SK-N-MC (cell line): ENCODE results near the gene COL1A2.

Experiments
- DNase-seq: peaks from one replicate; pipeline ENCODE4 v3.0.0-alpha.2; 2011; ENCODE audit warnings: low read depth, low spot score
- H3K27ac ChIP-seq: fragments of 200-600 bp; sonication (generic); 2 replicates; pipeline ENCODE4 v1.5.1; 2016; ENCODE audit warnings: mixed run types
- H3K36me3 ChIP-seq: fragments of 200-600 bp; sonication (generic); 2 replicates; pipeline ENCODE4 v1.6.1; 2017; ENCODE audit warnings: antibody characterized with exemption, low read length, mixed read lengths; ENCODE audit not compliant: insufficient read depth
- H3K4me3 ChIP-seq: fragments of 200-600 bp; sonication (generic); 2 replicates; pipeline ENCODE4 v1.5.1; 2016
- H3K9ac ChIP-seq: fragments of 200-600 bp; sonication (generic); 2 replicates; pipeline ENCODE4 v1.8.0; 2017; ENCODE audit warnings: mixed run types, mixed read lengths; ENCODE audit not compliant: insufficient read length
- H3K9me3 ChIP-seq: fragments of 200-600 bp; sonication (generic); 2 replicates; pipeline ENCODE4 v1.6.1; 2017; ENCODE audit warnings: low read depth, mild to moderate bottlenecking, antibody characterized with exemption, low read length, moderate library complexity, mixed read lengths
- EZH2 ChIP-seq: fragments of 200-600 bp; sonication (generic); IDR thresholded peaks from one replicate; pipeline ENCODE4 v1.6.1; 2017; ENCODE audit warnings: antibody characterized with exemption
- FOXP2 ChIP-seq: optimal IDR thresholded peaks from 2 replicates; pipeline ENCODE3; 2011; ENCODE audit warnings: mild to moderate bottlenecking, moderate library complexity; ENCODE audit not compliant: insufficient read depth; ENCODE audit errors: extremely low read length, control extremely low read depth
- POLR2AphosphoS5 ChIP-seq: IDR thresholded peaks from 2 replicates; pipeline ENCODE4 v1.6.1; 2012; ENCODE audit warnings: mild to moderate bottlenecking, low read depth, low read length, borderline replicate concordance

Gene COL1A2

GRCh38 chr7:94405506-94405905 is 10.8 kb downstream of the COL1A2 start:
- TF ChIP-seq EZH2 (no peak), POLR2AphosphoS5 (no peak), FOXP2 (no peak)
- Histone ChIP-seq H3K9ac (no peak overlapping the region), H3K27ac (no peak overlapping the region), H3K9me3 (no peaks in the 10 kb centered on the region), H3K4me3 (no peak overlapping the region), H3K36me3 (peaks cover 95% of the 10 kb centered on the region)
- no peak for DNase-seq

- no peak overlapping the region for H3K27ac ChIP-seq
- TF ChIP-seq FOXP2 (no peak), EZH2 (no peak)
- H3K4me3 ChIP-seq, result no peak overlapping the region
Observed at GRCh38 chr7:94406696-94407095, 12.0 kb downstream of the COL1A2 start.

GRCh38 chr7:94409200-94409948 is 14.7 kb downstream of the COL1A2 start:
- Histone ChIP-seq H3K9ac (no peak overlapping the region), H3K4me3 (no peak overlapping the region), H3K27ac (no peak overlapping the region), H3K9me3 (no peaks in the 10 kb centered on the region), H3K36me3 (peaks cover 97% of the 10 kb centered on the region)
- no peak for DNase-seq
- TF ChIP-seq POLR2AphosphoS5 (no peak), FOXP2 (no peak), EZH2 (no peak)

More at GRCh38 chr7:94406696-94407095, 12.0 kb downstream of the COL1A2 start:
- Histone ChIP-seq H3K9ac (no peak overlapping the region), H3K36me3 (peaks cover 97% of the 10 kb centered on the region), H3K9me3 (no peaks in the 10 kb centered on the region)
- no peak for DNase-seq

GRCh38 chr7:94410413-94411187 is 15.9 kb downstream of the COL1A2 start:
- Histone ChIP-seq H3K9ac (no peak overlapping the region), H3K36me3 (peaks cover 97% of the 10 kb centered on the region), H3K4me3 (no peak overlapping the region), H3K27ac (no peak overlapping the region), H3K9me3 (no peaks in the 10 kb centered on the region)
- DNase-seq, result no peak
- TF ChIP-seq POLR2AphosphoS5 (no peak), FOXP2 (no peak), EZH2 (no peak)

GRCh38 chr7:94411188-94411466 is 16.4 kb downstream of the COL1A2 start:
- no peaks in the 10 kb centered on the region for H3K9me3 ChIP-seq
- no peak overlapping the region for H3K9ac ChIP-seq
- TF ChIP-seq POLR2AphosphoS5 (no peak), FOXP2 (no peak), EZH2 (no peak)
- no peak overlapping the region for H3K27ac ChIP-seq
- H3K4me3 ChIP-seq, result no peak overlapping the region
- peaks cover 96% of the 10 kb centered on the region for H3K36me3 ChIP-seq
- no peak for DNase-seq

- Histone ChIP-seq H3K9ac (no peak overlapping the region), H3K36me3 (peaks cover 96% of the 10 kb centered on the region), H3K4me3 (no peak overlapping the region), H3K9me3 (no peaks in the 10 kb centered on the region), H3K27ac (no peak overlapping the region)
- TF ChIP-seq FOXP2, result no peak
- no peak for TF ChIP-seq POLR2AphosphoS5
- no peak for TF ChIP-seq EZH2
- DNase-seq, result no peak
Observed at GRCh38 chr7:94412762-94413322, 18.1 kb downstream of the COL1A2 start.

GRCh38 chr7:94414481-94414880 is 19.8 kb downstream of the COL1A2 start:
- Histone ChIP-seq H3K4me3 (no peak overlapping the region), H3K9ac (no peak overlapping the region), H3K36me3 (peaks cover 94% of the 10 kb centered on the region), H3K27ac (no peak overlapping the region), H3K9me3 (no peaks in the 10 kb centered on the region)
- TF ChIP-seq POLR2AphosphoS5 (no peak), FOXP2 (no peak), EZH2 (no peak)
- no peak for DNase-seq

- TF ChIP-seq EZH2 (no peak), POLR2AphosphoS5 (no peak), FOXP2 (no peak)
- H3K9ac ChIP-seq, result no peak overlapping the region
- no peak overlapping the region for H3K27ac ChIP-seq
- no peak overlapping the region for H3K4me3 ChIP-seq
- no peaks in the 10 kb centered on the region for H3K9me3 ChIP-seq
- no peak for DNase-seq
- H3K36me3 ChIP-seq, result peaks cover 96% of the 10 kb centered on the region
Observed at GRCh38 chr7:94414980-94415379, 20.3 kb downstream of the COL1A2 start.
